H1 (cell line): ENCODE data around the gene GPC6. TPM values are rescaled to one million over a fixed set of nuclear protein-coding genes. Genes with fewer than 3 reads are reported as not detected.

Experiments
- CTCF ChIA-PET: fragments of 300-600 bp; sonication (Branson Sonifier 250); formaldehyde crosslinking; loops from one replicate; lab custom pipeline; 2021; ENCODE audit not compliant: partially characterized antibody; lab: Charles Lee
- POLR2A ChIA-PET: fragments of 300-600 bp; sonication (Branson Sonifier 250); formaldehyde crosslinking; loops from one replicate; lab custom pipeline; 2021; ENCODE audit warnings: inconsistent platforms; ENCODE audit not compliant: partially characterized antibody; lab: Charles Lee
- DNase-seq, 2 experiments: peaks; one replicate each; pipeline versions ENCODE4 v3.0.0 to v3.0.0-alpha.2; 2010 to 2022; ENCODE audit warnings: low spot score in 2 of 2, low read depth in 1 of 2, mixed read lengths in 1 of 2
- FAIRE-seq: peaks from 2 replicates; lab custom pipeline; 2011; peaks lifted over from hg19 to GRCh38; lab: Jason Lieb, UNC
- H2AFZ ChIP-seq: 2 replicates; pipeline ENCODE4 v1.8.1; 2012; ENCODE audit warnings: low read length, inconsistent platforms
- H2AK5ac ChIP-seq: 2 replicates; pipeline ENCODE4 v1.6.1; 2013; ENCODE audit warnings: low read depth, low read length
- H2BK120ac ChIP-seq: replicated peaks from 2 replicates; pipeline ENCODE3; 2013; ENCODE audit warnings: low read depth, low read length, inconsistent platforms
- H2BK12ac ChIP-seq: 2 replicates; pipeline ENCODE4 v1.6.1; 2013; ENCODE audit warnings: low read depth, low read length
- H2BK15ac ChIP-seq: 2 replicates; pipeline ENCODE4 v1.6.1; 2013; ENCODE audit warnings: low read length
- H2BK20ac ChIP-seq: 2 replicates; pipeline ENCODE4 v1.6.1; 2013; ENCODE audit warnings: low read length
- H2BK5ac ChIP-seq: 2 replicates; pipeline ENCODE4 v1.6.1; 2013; ENCODE audit warnings: low read depth, low read length
- H3K14ac ChIP-seq: 2 replicates; pipeline ENCODE4 v1.6.1; 2013; ENCODE audit warnings: inconsistent platforms; ENCODE audit not compliant: insufficient read length
- H3K18ac ChIP-seq: 2 replicates; pipeline ENCODE4 v1.6.1; 2013; ENCODE audit warnings: low read length; ENCODE audit errors: extremely low read depth
- H3K23ac ChIP-seq: 2 replicates; pipeline ENCODE4 v1.6.1; 2013; ENCODE audit warnings: inconsistent platforms; ENCODE audit not compliant: insufficient read length
- H3K23me2 ChIP-seq: 2 replicates; pipeline ENCODE4 v1.6.1; 2013; ENCODE audit warnings: low read depth, low read length
- H3K27ac ChIP-seq: 2 replicates; pipeline ENCODE4 v1.6.1; 2011; ENCODE audit warnings: low read depth, low read length, inconsistent platforms
- H3K27me3 ChIP-seq, 4 experiments: replicated peaks in 1 of 4; 1 replicate in 1 of 4; 2 replicates in 3 of 4; pipeline versions ENCODE4 v1.6.1 to v1.8.1; 2011 to 2013; ENCODE audit warnings: low read length in 3 of 4, mild to moderate bottlenecking in 3 of 4, inconsistent platforms in 2 of 4, mixed read lengths in 2 of 4, moderate library complexity in 1 of 4; ENCODE audit not compliant: control insufficient read depth in 3 of 4, insufficient read depth in 3 of 4; ENCODE audit errors: extremely low read depth in 1 of 4
- H3K36me3 ChIP-seq, 4 experiments: 2 replicates each; pipeline versions ENCODE4 v1.6.1 to v1.8.1; 2011 to 2013; ENCODE audit warnings: mild to moderate bottlenecking in 4 of 4, low read length in 3 of 4, moderate library complexity in 2 of 4, control low read depth in 1 of 4, inconsistent platforms in 1 of 4; ENCODE audit not compliant: insufficient read depth in 4 of 4, control insufficient read depth in 2 of 4
- H3K4ac ChIP-seq: replicated peaks from 2 replicates; pipeline ENCODE3; 2013; ENCODE audit warnings: low read length, low read depth, mixed read lengths, inconsistent platforms; ENCODE audit not compliant: insufficient read length
- H3K4me1 ChIP-seq, 4 experiments: replicated peaks in 1 of 4; 1 replicate in 1 of 4; 2 replicates in 3 of 4; pipeline versions ENCODE4 v1.6.1 to v1.8.1; 2011 to 2013; ENCODE audit warnings: low read length in 3 of 4, inconsistent platforms in 2 of 4, mixed read lengths in 1 of 4; ENCODE audit not compliant: insufficient read depth in 4 of 4, control insufficient read depth in 3 of 4
- H3K4me2 ChIP-seq, 2 experiments: 2 replicates each; pipeline versions ENCODE4 v1.6.1 to v1.8.1; 2011 to 2013; ENCODE audit warnings: low read depth in 2 of 2, low read length in 2 of 2, control low read depth in 1 of 2, inconsistent platforms in 1 of 2, mild to moderate bottlenecking in 1 of 2; ENCODE audit not compliant: insufficient read depth in 1 of 2
- H3K4me3 ChIP-seq, 4 experiments: fragments of 200-600, 300-600 bp in 1 of 4; sonication (generic), shearing (Covaris generic), sonication (Bioruptor Twin) in 1 of 4; 2 replicates each; pipeline versions ENCODE4 v1.5.1 to v1.8.1; 2011 to 2016; ENCODE audit warnings: low read length in 4 of 4, low read depth in 3 of 4, control low read depth in 2 of 4, inconsistent platforms in 2 of 4, mild to moderate bottlenecking in 2 of 4, mixed read lengths in 1 of 4, moderate library complexity in 1 of 4; ENCODE audit not compliant: insufficient read depth in 2 of 4; ENCODE audit errors: extremely low read depth in 1 of 4
- H3K56ac ChIP-seq: replicated peaks from 2 replicates; pipeline ENCODE3; 2013; ENCODE audit warnings: low read depth, mild to moderate bottlenecking, mixed read lengths, low read length, inconsistent platforms; ENCODE audit not compliant: insufficient read length
- H3K79me1 ChIP-seq: 2 replicates; pipeline ENCODE4 v1.6.1; 2013; ENCODE audit warnings: low read depth, low read length, control low read depth
- H3K79me2 ChIP-seq, 2 experiments: 2 replicates each; pipeline versions ENCODE4 v1.6.1 to v1.8.1; 2012 to 2013; ENCODE audit warnings: low read length in 2 of 2, mild to moderate bottlenecking in 2 of 2, inconsistent platforms in 1 of 2; ENCODE audit not compliant: insufficient read depth in 2 of 2, control insufficient read depth in 1 of 2
- H3K9ac ChIP-seq, 4 experiments: replicated peaks in 1 of 4; 1 replicate in 1 of 4; 2 replicates in 3 of 4; pipeline versions ENCODE4 v1.6.1 to v1.8.1; 2011 to 2013; ENCODE audit warnings: low read depth in 3 of 4, low read length in 3 of 4, control low read depth in 2 of 4, mild to moderate bottlenecking in 2 of 4, moderate library complexity in 2 of 4, inconsistent platforms in 1 of 4; ENCODE audit errors: extremely low read depth in 1 of 4
- H3K9me3 ChIP-seq, 2 experiments: 2 replicates each; pipeline versions ENCODE4 v1.6.1 to v1.8.1; 2012 to 2013; ENCODE audit warnings: mild to moderate bottlenecking in 2 of 2, moderate library complexity in 2 of 2, control low read depth in 1 of 2, inconsistent platforms in 1 of 2, low read depth in 1 of 2, low read length in 1 of 2, mixed read lengths in 1 of 2; ENCODE audit not compliant: insufficient read depth in 2 of 2
- H4K20me1 ChIP-seq, 2 experiments: replicated peaks in 1 of 2; 2 replicates each; pipeline versions ENCODE3 to v1.8.1; 2011 to 2013; ENCODE audit warnings: inconsistent platforms in 2 of 2, low read length in 2 of 2, mild to moderate bottlenecking in 1 of 2; ENCODE audit not compliant: insufficient read depth in 2 of 2, control insufficient read depth in 1 of 2
- H4K5ac ChIP-seq: 2 replicates; pipeline ENCODE4 v1.6.1; 2013; ENCODE audit warnings: low read length, low read depth, mixed read lengths, inconsistent platforms; ENCODE audit not compliant: insufficient read length
- H4K8ac ChIP-seq: 2 replicates; pipeline ENCODE4 v1.8.0; 2013; ENCODE audit warnings: mild to moderate bottlenecking, moderate library complexity, low read length, inconsistent platforms; ENCODE audit not compliant: insufficient read depth; ENCODE audit errors: extremely low read depth
- H4K91ac ChIP-seq: replicated peaks from 2 replicates; pipeline ENCODE3; 2013; ENCODE audit warnings: low read length, mixed read lengths, inconsistent platforms; ENCODE audit not compliant: insufficient read length
- CHD2 ChIP-seq: IDR thresholded peaks from 2 replicates; pipeline ENCODE4 v1.6.1; 2012; ENCODE audit warnings: low read length, improper control_type of control experiment
- CREB1 ChIP-seq: IDR thresholded peaks from 2 replicates; pipeline ENCODE4 v1.6.1; 2012; ENCODE audit warnings: inconsistent platforms
- EGR1 ChIP-seq: IDR thresholded peaks from 2 replicates; pipeline ENCODE4 v1.6.1; 2011; ENCODE audit warnings: low read depth, low read length, borderline replicate concordance
- EP300 ChIP-seq, 2 experiments: IDR thresholded peaks; 1 replicate in 1 of 2; 2 replicates in 1 of 2; pipeline ENCODE4 v1.6.1; 2011 to 2012; ENCODE audit warnings: low read depth in 2 of 2, low read length in 2 of 2, mild to moderate bottlenecking in 2 of 2, borderline replicate concordance in 1 of 2, inconsistent platforms in 1 of 2, moderate library complexity in 1 of 2
- EZH2 ChIP-seq: fragments of 200-600 bp; sonication (generic); IDR thresholded peaks from 2 replicates; pipeline ENCODE4 v1.7.1; 2012; ENCODE audit warnings: low read depth, mild to moderate bottlenecking, moderate library complexity, low read length, inconsistent platforms; ENCODE audit not compliant: severe bottlenecking
- JUND ChIP-seq: IDR thresholded peaks from 2 replicates; pipeline ENCODE4 v1.6.1; 2011; ENCODE audit warnings: mild to moderate bottlenecking, improper control_type of control experiment, low read length
- NANOG ChIP-seq: IDR thresholded peaks from 2 replicates; pipeline ENCODE4 v1.6.1; 2011; ENCODE audit warnings: low read length, low read depth, mild to moderate bottlenecking, inconsistent platforms; ENCODE audit not compliant: insufficient read depth, poor library complexity, severe bottlenecking
- POLR2A ChIP-seq, 2 experiments: IDR thresholded peaks; 1 replicate in 1 of 2; 2 replicates in 1 of 2; pipeline ENCODE4 v1.6.1; 2011; ENCODE audit warnings: low read depth in 2 of 2, low read length in 2 of 2, mild to moderate bottlenecking in 2 of 2; ENCODE audit errors: control extremely low read depth in 1 of 2
- POLR2AphosphoS5 ChIP-seq: IDR thresholded peaks from 2 replicates; pipeline ENCODE4 v1.6.1; 2011; ENCODE audit warnings: low read depth, low read length
- RXRA ChIP-seq: IDR thresholded peaks from 2 replicates; pipeline ENCODE4 v1.6.1; 2011; ENCODE audit warnings: low read depth, mild to moderate bottlenecking, low read length, moderate library complexity; ENCODE audit not compliant: insufficient read depth
- SAP30 ChIP-seq: fragments of 300-600 bp; sonication (generic); IDR thresholded peaks from 2 replicates; pipeline ENCODE4 v1.7.1; 2012; ENCODE audit warnings: low read length, moderate library complexity, mild to moderate bottlenecking, inconsistent platforms; ENCODE audit not compliant: insufficient read depth, insufficient replicate concordance
- SP2 ChIP-seq: IDR thresholded peaks from 2 replicates; pipeline ENCODE4 v1.6.1; 2012; ENCODE audit warnings: mild to moderate bottlenecking, low read length, inconsistent platforms
- WGBS, 2 experiments: shearing (Covaris generic) in 1 of 2; methylation state at CpG; one replicate each; pipeline versions ENCODE4 v1.1.6 to v1.1.7; 2013 to 2015; ENCODE audit warnings: low lambda C conversion rate in 2 of 2, mixed read lengths in 2 of 2, inconsistent platforms in 1 of 2, low coverage in 1 of 2, missing lambda C conversion rate in 1 of 2; ENCODE audit not compliant: insufficient replicate concordance in 2 of 2, insufficient coverage in 1 of 2, insufficient read length in 1 of 2; ENCODE audit errors: extremely low coverage in 1 of 2, missing lambda C conversion rate in 1 of 2; 5-methylcytosine and 5-hydroxymethylcytosine counted together
- polyA plus RNA-seq, 7 experiments: library from polyadenylated mRNA; depleted of rRNA in 3 of 7; stranded (reverse) in 5 of 7; unstranded in 2 of 7; fragments of >200 nt in 5 of 7; fragments of 200-250 nt in 2 of 7; gene quantifications; 1 replicate in 5 of 7; 2 replicates in 1 of 7; 4 replicates in 1 of 7; pipeline versions ENCODE4 v1.2.1 to v1.2.3, GENCODE V29; 2011 to 2013; ENCODE audit warnings: missing spikeins in 2 of 7, mixed read lengths in 2 of 7
- total RNA-seq: library from RNA; stranded (reverse); fragmentation: NEBNext Ultra II Directional; extraction: Animal tissue kit (Norgen Biotek cat#: 25700); gene quantifications from 2 replicates; pipeline ENCODE4 v1.2.1, GENCODE V29; 2021
- TF ChIP-seq, protein P1 (sequence below): IDR thresholded peaks from 2 replicates; pipeline ENCODE4 v1.6.1; 2011; ENCODE audit warnings: low read length, improper control_type of control experiment

Gene GPC6
- total and polyA plus RNA-seq, 2 of the 8 experiments (the other 6 are each of a cell fraction or from before 2014, with no cell fraction given) = 5.4 to 12.0 TPM

DNA sequence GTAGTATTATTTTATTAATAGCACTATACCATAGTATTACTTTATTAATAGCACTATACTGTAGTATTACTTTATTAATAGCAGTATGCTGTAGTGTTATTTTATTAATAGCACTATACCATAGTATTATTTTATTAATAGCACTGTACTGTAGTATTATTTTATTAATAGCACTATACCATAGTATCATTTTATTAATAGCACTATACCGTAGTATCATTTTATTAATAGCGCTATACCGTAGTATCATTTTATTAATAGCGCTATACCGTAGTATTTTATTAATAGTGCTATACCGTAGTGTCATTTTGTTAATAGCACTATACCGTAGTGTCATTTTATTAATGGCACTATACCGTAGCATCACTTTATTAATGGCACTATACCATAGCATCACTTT is 191.8 kb downstream of the GPC6 start:
- Histone ChIP-seq H3K14ac (no peak overlapping the region), H3K56ac (no peak overlapping the region), H3K18ac (no peak overlapping the region), H3K4me2 (no peak overlapping the region), H4K5ac (no peak overlapping the region), H3K27ac (no peak overlapping the region), H4K8ac (no peak overlapping the region), H4K20me1 (no peaks in the 10 kb centered on the region), H2BK15ac (no peak overlapping the region), H3K9me3 (no peaks in the 10 kb centered on the region), H3K27me3 (no peaks in the 10 kb centered on the region), H3K4ac (no peak overlapping the region), H3K36me3 (no peaks in the 10 kb centered on the region), H4K91ac (no peak overlapping the region), H3K79me2 (peaks cover 0 to 2% of the 10 kb centered on the region in 2 experiments; a peak in 1 of 4 replicates), H2AK5ac (no peak overlapping the region), H2BK12ac (no peak overlapping the region)
- no peak for FAIRE-seq
- 98% methylated on average over 8 of the region's 8 CpGs; no CpG with 5 or more reads in 1 of the 2 experiments for WGBS, 2 experiments
- TF ChIP-seq, protein P1, sequence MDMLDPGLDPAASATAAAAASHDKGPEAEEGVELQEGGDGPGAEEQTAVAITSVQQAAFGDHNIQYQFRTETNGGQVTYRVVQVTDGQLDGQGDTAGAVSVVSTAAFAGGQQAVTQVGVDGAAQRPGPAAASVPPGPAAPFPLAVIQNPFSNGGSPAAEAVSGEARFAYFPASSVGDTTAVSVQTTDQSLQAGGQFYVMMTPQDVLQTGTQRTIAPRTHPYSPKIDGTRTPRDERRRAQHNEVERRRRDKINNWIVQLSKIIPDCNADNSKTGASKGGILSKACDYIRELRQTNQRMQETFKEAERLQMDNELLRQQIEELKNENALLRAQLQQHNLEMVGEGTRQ = no peak
- no peak for TF ChIP-seq EP300 (IDR thresholded peaks at IDR 0.05; ENCODE audit: borderline replicate concordance in 1 of 2, low read depth in 2 of 2, low read length in 2 of 2)
- TF ChIP-seq RXRA = no peak
- no peak for TF ChIP-seq NANOG
- no peak for TF ChIP-seq CREB1
- no peak for TF ChIP-seq EZH2
- TF ChIP-seq JUND = no peak
- TF ChIP-seq SAP30 = no peak
- no peak for TF ChIP-seq POLR2A (IDR thresholded peaks at IDR 0.05; ENCODE audit: control extremely low read depth in 1 of 2, low read depth in 2 of 2, low read length in 2 of 2)
- no peak for TF ChIP-seq SP2
- TF ChIP-seq EGR1 = no peak
- TF ChIP-seq POLR2AphosphoS5 = no peak
- no peak for TF ChIP-seq CHD2
- TF ChIP-seq, all 59 proteins: peak for 0
- H2BK120ac ChIP-seq = no peak overlapping the region
- H3K4me1 ChIP-seq = peaks cover 0 to 4% (median 2%) of the 10 kb centered on the region in 4 experiments; a peak in 3 of 7 replicates
- H3K23me2 ChIP-seq = no peaks in the 10 kb centered on the region
- no peaks in the 10 kb centered on the region for H3K79me1 ChIP-seq
- H2BK20ac ChIP-seq = no peak overlapping the region
- no peak overlapping the region for H2BK5ac ChIP-seq
- no peak overlapping the region for H3K9ac ChIP-seq
- CTCF ChIA-PET = no interaction called here
- H3K23ac ChIP-seq = no peak overlapping the region
- no peak overlapping the region for H2AFZ ChIP-seq
- no peak for DNase-seq
- POLR2A ChIA-PET = no interaction called here
- H3K4me3 ChIP-seq = no peak overlapping the region
